ENCODE measurements around the gene IL1B.

DNA sequence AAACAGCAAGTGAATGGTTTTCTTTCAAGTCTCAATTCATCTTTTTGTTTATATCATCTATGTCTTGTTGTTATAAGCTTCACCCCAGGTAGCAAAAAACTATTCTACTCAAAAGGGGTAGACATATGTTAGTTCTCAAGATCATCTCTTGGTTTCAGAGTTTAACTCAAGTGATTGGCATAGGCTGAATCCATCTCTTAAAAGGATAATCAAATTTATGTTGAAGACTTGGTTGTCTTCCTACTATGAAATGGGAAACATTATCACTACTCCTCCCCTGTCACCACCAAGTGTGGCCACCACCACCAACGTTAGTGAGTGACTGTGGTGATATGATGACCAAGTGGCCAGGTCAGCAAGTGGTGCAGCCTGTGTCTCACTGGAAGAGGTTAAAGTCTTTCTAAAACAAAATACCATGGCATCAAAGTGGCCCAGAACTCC lies 1.5 kb downstream of the IL1B start:
- TF ChIP-seq, protein P1, sequence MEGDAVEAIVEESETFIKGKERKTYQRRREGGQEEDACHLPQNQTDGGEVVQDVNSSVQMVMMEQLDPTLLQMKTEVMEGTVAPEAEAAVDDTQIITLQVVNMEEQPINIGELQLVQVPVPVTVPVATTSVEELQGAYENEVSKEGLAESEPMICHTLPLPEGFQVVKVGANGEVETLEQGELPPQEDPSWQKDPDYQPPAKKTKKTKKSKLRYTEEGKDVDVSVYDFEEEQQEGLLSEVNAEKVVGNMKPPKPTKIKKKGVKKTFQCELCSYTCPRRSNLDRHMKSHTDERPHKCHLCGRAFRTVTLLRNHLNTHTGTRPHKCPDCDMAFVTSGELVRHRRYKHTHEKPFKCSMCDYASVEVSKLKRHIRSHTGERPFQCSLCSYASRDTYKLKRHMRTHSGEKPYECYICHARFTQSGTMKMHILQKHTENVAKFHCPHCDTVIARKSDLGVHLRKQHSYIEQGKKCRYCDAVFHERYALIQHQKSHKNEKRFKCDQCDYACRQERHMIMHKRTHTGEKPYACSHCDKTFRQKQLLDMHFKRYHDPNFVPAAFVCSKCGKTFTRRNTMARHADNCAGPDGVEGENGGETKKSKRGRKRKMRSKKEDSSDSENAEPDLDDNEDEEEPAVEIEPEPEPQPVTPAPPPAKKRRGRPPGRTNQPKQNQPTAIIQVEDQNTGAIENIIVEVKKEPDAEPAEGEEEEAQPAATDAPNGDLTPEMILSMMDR (IDR thresholded peaks at IDR 0.05; ENCODE audit: poor library complexity) = no peak
- no peak for TF ChIP-seq EZH2 (IDR thresholded peaks at IDR 0.05; ENCODE audit: borderline replicate concordance)
- TF ChIP-seq EZH2phosphoT487 (IDR thresholded peaks at IDR 0.05; ENCODE audit: low read depth, severe bottlenecking, unreplicated experiment) = no peak
